ENCODE data around the gene PDF.

PDF gene

GRCh38 chr16:69286941-69287713, 43.3 kb downstream of the PDF start:
- no peak overlapping the region for H3K4me3 ChIP-seq (ENCODE audit: control insufficient read depth, low read depth, low read length)
- DNase-seq (ENCODE audit: low read depth), result peak; percentile 85
- peak; percentile 54 for TF ChIP-seq CTCF (conservative IDR thresholded peaks at IDR 0.05; ENCODE audit: control insufficient read depth, insufficient read depth, low read depth, low read length)

GRCh38 chr16:69285240-69285639, 45.1 kb downstream of the PDF start:
- no peak for DNase-seq (ENCODE audit: low read depth)
- no peak overlapping the region for H3K4me3 ChIP-seq (ENCODE audit: control insufficient read depth, low read depth, low read length)
- TF ChIP-seq CTCF (conservative IDR thresholded peaks at IDR 0.05; ENCODE audit: control insufficient read depth, insufficient read depth, low read depth, low read length), result no peak

GRCh38 chr16:69283851-69284250, 46.5 kb downstream of the PDF start:
- no peak for TF ChIP-seq CTCF (conservative IDR thresholded peaks at IDR 0.05; ENCODE audit: control insufficient read depth, insufficient read depth, low read depth, low read length)

GRCh38 chr16:69277413-69277812, 53.0 kb downstream of the PDF start:
- no peak for TF ChIP-seq CTCF (conservative IDR thresholded peaks at IDR 0.05; ENCODE audit: control insufficient read depth, insufficient read depth, low read depth, low read length)
- H3K4me3 ChIP-seq (ENCODE audit: control insufficient read depth, low read depth, low read length), result no peak overlapping the region
- DNase-seq (ENCODE audit: low read depth), result no peak

More at GRCh38 chr16:69283851-69284250, 46.5 kb downstream of the PDF start:
- DNase-seq (ENCODE audit: low read depth), result no peak
- no peak overlapping the region for H3K4me3 ChIP-seq (ENCODE audit: control insufficient read depth, low read depth, low read length)

Data from fibroblast of mammary gland (primary cell).